GM18951 (cell line): ENCODE data around the gene WDR7.

ENCODE experiments used
- POLR2A ChIP-seq: IDR thresholded peaks from 4 replicates; pipeline ENCODE4 v1.6.1; 2011; ENCODE audit warnings: mild to moderate bottlenecking; ENCODE audit not compliant: insufficient read length, insufficient read depth; ENCODE audit errors: extremely low read depth
- in situ Hi-C: fragments of 300-500 bp; cut with MboI; formaldehyde crosslinking; loops from one replicate; pipeline ENCODE4 v1.12.0; 2022; ENCODE audit warnings: low sequenced_read_pairs, mixed read lengths, inconsistent platforms; ENCODE audit not compliant: unreplicated experiment

The WDR7 gene

DNA sequence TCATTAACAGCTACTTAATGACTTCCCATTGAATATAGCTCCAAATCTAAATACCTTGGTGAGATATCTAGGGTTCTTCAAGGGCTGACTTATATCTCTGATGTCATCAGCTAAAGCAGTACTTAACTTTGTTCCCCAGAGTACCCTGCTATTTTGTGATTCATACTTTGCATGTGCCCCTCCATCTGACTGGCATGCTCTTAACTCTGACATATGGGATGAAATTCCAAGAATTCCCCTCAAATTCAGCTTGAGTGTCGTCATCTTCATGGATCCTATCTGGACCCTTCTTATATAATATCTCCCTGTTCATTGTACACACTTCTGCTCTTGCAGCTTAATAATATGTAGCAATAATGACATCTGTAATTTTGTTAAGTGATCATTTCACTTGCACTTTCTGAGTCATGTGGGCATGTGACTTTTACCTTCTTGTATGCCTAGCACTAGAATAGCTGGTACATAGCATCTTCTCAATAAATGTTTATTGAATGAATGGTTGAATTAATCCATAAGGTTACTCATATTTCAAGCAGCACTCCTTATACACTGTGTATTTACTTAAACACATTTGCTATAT is 172.9 kb downstream of the WDR7 start:
- no peak for TF ChIP-seq POLR2A
- in situ Hi-C loops, result no loop called here

DNA sequence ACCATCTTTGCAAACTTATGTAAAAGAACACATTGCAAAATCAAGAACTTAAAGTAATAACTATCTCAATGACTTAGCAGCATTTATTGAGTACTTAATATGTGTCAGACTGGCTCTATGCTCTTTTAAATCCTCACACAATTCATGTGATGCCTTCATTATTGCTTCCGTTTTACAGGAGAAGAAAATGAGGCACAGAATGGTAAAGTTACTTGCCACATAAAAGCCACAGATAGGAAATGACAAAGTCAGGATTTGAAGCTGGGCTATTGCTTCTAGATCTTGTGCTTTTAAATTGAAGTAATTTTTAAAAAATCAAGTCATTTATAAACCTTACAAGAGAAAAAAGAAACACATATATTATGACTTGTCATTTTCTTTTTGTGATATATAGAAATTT is 174.2 kb downstream of the WDR7 start:
- in situ Hi-C loops, result no loop called here

DNA sequence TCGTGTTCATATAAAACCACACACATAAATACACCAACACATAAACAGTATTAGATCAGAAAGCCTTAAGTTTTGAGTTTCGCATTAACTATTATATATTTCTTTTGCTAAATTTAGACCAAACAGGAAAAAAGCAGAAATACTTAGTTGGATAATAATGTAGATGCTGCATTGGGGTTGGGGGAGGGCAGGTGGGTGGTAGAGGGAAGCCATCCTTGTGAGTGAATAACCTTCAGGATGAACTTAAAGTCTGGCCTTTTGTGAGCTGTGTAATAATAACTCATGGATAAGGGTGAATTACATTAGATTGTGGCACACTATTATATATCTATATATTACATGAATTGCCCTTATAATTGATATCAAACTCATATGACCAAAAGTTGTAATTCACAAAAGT is 174.7 kb downstream of the WDR7 start:
- in situ Hi-C loops, result no loop called here
- TF ChIP-seq POLR2A, result no peak

More for the DNA sequence above, 174.2 kb downstream of the WDR7 start:
- no peak for TF ChIP-seq POLR2A

DNA sequence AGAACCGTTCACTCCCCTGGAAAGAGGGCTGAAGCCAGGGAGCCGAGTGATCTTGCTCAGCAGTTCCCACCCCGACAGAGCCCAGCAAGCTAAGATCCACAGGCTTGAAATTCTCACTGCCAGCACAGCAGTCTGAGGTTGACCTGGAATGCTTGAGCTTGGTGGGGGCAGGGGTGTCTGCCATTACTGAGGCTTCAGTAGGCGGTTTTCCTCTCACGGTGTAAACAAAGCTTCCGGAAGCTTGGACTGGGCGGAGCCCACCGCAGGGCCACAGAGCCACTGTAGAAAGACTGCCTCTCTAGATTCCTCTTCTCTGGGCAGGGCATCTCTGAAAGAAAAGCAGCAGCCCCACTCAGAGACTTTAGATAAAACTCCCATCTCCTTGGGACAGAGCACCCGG is 180.8 kb downstream of the WDR7 start:
- in situ Hi-C loops, result no loop called here

DNA sequence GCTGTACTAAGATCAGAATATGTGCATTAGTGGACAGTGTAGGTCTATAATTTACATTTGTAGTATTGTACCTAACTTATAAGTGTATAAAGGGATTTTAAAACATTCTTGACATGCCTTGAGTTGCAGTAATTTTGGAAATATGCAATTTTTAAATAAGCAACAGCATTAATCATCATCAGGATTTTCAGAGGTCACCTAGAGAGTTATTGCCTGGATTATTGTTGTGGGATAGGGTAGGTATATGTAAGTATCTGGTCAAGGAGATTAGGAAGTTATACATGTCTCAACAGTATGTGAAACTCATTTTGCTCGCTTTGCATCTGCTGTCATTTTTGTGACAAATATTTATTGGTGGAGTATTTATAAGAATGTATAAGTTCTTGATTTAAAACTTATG is 184.2 kb downstream of the WDR7 start:
- no peak for TF ChIP-seq POLR2A
- in situ Hi-C loops, result no loop called here

More for the DNA sequence above, 180.8 kb downstream of the WDR7 start:
- no peak for TF ChIP-seq POLR2A

GRCh38 chr18:56836173-56836572 is 185.0 kb downstream of the WDR7 start:
- in situ Hi-C loops, result no loop called here
- no peak for TF ChIP-seq POLR2A

DNA sequence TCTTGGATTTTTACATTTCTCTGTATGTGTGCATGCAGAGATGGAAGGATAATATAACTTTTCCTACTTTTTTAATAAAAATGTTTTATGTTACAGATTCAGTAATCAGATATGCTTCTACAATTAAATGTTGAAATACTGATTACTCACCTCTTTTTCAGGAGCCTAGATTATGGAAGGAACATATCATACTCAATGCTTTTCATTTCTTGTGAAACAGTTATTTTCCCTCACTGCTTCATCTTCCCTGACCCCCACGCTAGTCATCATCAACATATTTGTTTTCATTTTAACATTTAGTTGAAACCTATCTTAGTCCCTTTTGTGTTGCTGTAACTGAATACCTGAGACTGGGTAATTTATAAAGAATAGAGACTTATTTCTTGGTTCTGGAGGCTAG is 190.7 kb downstream of the WDR7 start:
- no peak for TF ChIP-seq POLR2A
- in situ Hi-C loops, result no loop called here

DNA sequence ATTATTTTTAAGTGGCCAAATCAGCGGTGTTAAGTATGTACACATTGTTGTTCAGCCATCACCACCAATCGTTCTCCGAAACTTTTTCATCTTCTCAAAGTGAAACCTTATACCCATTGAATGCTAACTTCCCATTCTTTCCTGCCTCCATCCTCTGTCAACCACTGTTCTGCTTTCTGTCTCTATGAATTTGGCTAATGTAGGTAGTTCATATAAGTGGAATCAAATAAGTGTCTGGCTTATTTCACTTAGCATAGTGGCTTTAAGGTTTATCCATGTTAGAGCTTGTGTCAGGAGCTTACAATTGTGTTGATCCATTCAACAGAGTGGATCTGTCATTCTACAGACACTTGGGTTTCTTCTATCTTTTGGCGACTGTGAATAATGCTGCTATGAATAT is 192.1 kb downstream of the WDR7 start:
- in situ Hi-C loops, result no loop called here
- TF ChIP-seq POLR2A, result no peak

GRCh38 chr18:56844556-56844955 is 193.4 kb downstream of the WDR7 start:
- in situ Hi-C loops, result no loop called here
- TF ChIP-seq POLR2A, result no peak

DNA sequence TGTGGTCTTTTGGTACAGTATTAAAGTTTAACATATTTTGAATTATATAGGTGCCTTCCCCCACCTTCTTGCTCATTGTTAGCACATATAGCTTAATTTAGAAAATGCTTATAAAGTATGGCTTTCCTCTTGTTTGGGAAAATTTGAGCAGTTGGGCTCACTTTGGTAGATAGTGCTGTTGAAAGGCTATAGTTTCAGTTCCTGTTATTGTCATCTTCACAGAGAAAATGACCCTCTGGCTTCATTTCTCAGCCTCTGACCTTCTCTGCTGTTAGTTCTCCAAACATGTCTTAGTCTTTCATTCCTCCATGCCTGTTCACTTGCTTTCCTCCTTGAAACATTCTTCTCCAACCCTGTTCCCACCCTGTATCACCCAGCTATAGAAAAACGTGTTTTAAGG is 200.6 kb downstream of the WDR7 start:
- in situ Hi-C loops, result loop anchor here (25.0 kb wide), 1 partner anchor 586 kb away; the partner anchor contains the start of gene ONECUT2
- no peak for TF ChIP-seq POLR2A

- TF ChIP-seq POLR2A, result no peak
- in situ Hi-C loops, result loop anchor here (25.0 kb wide), 1 partner anchor 583 kb away; the partner anchor contains the start of gene ONECUT2
Measured at GRCh38 chr18:56853961-56854360, 202.8 kb downstream of the WDR7 start.

DNA sequence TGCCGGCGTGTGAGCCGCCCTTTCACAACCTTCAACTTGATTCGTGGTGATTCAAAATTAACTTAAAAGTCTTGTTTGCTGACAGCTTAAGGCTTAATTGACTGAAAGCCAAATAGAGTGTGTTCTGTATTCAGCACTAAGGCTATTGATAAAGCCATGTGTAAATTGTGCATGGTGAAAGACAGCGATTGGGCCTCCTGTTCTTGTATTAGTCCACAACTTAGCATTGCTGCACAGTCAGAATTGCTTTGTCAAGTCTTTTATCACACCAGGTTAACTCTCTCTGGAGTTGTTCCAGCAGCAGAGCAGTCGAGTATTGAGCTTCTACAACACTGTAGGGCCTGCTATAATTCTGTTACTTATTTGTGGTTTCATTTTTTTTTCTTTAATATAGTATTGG is 210.1 kb downstream of the WDR7 start:
- TF ChIP-seq POLR2A, result no peak
- in situ Hi-C loops, result loop anchor here (25.0 kb wide), 1 partner anchor 576 kb away; the partner anchor contains the start of gene ONECUT2

DNA sequence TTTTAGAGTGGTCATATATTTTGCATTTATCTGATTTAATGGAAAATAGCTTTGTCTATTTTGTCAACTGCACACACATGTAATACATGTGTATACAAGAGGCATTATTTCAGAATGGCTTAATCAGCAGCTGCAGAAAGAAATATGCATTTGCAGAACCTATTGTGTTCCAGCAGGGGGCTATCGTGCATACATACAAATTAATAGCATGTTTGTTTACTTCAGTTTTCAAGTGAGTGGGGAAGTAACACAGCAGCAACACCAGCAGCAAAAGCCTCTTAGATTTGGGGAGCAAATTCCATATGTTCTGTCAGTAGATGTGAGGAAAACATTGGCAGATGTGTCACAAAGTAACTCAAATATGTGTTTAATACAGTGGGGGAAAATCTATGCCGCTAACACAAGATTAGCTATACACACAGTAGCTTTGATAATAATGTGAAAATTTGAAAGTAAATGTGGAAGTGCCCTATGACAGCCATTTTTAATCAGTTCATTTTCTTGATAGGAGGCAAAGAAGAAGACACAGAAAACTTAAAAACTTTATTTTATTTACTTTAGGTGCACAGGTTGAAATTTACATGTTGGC is 218.1 kb downstream of the WDR7 start:
- in situ Hi-C loops, result loop anchor here (25.0 kb wide), 1 partner anchor 568 kb away; the partner anchor contains the start of gene ONECUT2

GRCh38 chr18:56870982-56871381 is 219.8 kb downstream of the WDR7 start:
- no peak for TF ChIP-seq POLR2A
- in situ Hi-C loops, result loop anchor here (25.0 kb wide), 1 partner anchor 566 kb away; the partner anchor contains the start of gene ONECUT2

More for the DNA sequence above, 218.1 kb downstream of the WDR7 start:
- TF ChIP-seq POLR2A, result no peak
